Ramos (cell line): ENCODE data around the gene USP5.

Experiments
- in situ Hi-C: fragments of 300-500 bp; cut with MboI; formaldehyde crosslinking; loops from one replicate; pipeline ENCODE4 v1.14.3; 2022; ENCODE audit warnings: low sequenced_read_pairs; ENCODE audit not compliant: unreplicated experiment

USP5 gene

DNA sequence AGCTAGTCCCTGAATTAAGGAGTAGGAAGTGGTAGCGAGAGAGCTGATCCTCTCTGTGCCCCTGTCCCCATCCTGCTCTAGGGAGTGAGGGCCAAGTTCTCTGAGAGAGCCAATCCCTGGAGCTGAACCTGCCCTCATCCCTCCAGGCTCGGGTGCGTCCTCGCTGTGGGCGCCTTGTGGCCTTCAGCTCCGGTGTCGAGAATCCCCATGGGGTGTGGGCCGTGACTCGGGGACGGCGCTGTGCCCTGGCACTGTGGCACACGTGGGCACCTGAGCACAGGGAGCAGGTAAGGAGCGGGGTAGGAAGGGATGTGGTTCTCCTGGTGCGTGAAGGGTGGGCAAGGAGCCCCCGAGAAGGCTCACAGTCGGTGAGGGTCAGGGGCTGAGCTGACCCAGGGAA is 13.1 kb upstream of the USP5 start:
- in situ Hi-C loops, result loop anchor here (10.0 kb wide), 1 partner anchor 214 kb away; no protein-coding TSS in a partner anchor

GRCh38 chr12:6839482-6840201 is 12.3 kb upstream of the USP5 start:
- in situ Hi-C loops, result loop anchor here (10.0 kb wide), 1 partner anchor 215 kb away; no protein-coding TSS in a partner anchor

- in situ Hi-C loops, result no loop called here
Observed at GRCh38 chr12:6840330-6840729, 11.6 kb upstream of the USP5 start.

DNA sequence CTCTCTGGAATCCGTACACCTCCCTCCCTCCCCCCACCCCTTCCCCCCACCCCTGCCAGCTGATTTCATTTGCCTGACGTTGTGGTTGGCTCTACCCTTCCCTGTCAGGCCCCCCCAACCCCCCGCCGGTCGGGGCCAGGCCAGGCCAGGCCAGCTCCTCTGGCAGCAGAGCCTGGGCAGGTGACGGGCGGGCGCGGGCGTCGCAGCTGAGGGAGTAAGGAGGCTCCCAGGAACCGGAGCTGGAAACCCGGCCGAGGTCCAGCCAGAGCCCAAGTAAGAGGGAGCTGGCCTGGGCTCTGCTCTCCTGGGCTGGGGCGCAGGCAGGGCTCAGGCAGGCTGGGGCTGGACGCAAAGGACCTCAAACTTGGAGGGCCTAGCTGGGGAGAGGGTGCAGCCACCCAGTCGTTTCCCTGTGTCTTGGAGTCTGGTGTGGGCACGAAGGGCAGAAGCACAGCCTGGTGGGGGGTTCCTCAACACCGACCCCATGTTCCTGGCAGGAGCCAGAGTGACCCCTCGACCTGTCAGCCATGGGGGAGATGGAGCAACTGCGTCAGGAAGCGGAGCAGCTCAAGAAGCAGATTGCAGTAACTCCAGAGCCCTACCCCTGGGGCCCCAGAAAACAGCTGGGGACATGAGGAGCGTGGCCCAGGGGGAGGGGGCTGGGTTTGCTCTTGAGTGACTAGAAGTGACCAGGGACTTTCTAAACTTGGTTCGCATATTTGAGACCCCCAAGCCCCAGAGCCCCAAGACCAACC is 11.0 kb upstream of the USP5 start, which contains the start of gene GNB3:
TSS of gene GNB3 (plus strand) at position 165 of the 755 bp plus-strand sequence. CDS start at position 528, 363 bp downstream.
- in situ Hi-C loops, result no loop called here

- in situ Hi-C loops, result no loop called here
Observed at GRCh38 chr12:6842075-6842474, 9.9 kb upstream of the USP5 start.

DNA sequence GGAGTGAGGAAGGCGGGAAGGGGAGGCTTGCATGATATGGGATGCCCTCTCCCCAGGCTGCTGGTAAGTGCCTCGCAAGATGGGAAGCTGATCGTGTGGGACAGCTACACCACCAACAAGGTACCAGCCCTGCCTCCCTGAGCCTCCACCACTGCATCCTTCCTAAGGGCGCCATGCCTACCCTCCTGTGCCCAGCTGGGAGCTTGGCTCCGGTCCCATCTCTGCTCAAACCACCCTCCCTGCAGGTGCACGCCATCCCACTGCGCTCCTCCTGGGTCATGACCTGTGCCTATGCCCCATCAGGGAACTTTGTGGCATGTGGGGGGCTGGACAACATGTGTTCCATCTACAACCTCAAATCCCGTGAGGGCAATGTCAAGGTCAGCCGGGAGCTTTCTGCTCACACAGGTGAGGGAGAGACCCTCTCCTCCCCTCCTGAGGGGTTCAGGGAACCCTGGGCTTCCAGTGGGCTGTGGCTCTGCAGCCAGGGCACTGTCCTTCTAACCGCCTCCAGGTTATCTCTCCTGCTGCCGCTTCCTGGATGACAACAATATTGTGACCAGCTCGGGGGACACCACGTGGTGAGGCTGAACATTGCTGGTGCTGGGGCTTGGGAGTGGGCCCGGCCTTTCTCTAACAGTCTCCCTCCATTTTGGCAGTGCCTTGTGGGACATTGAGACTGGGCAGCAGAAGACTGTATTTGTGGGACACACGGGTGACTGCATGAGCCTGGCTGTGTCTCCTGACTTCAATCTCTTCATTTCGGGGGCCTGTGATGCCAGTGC is 8.6 kb upstream of the USP5 start:
- in situ Hi-C loops, result no loop called here

GRCh38 chr12:6845395-6845794 is 6.6 kb upstream of the USP5 start:
- in situ Hi-C loops, result no loop called here

DNA sequence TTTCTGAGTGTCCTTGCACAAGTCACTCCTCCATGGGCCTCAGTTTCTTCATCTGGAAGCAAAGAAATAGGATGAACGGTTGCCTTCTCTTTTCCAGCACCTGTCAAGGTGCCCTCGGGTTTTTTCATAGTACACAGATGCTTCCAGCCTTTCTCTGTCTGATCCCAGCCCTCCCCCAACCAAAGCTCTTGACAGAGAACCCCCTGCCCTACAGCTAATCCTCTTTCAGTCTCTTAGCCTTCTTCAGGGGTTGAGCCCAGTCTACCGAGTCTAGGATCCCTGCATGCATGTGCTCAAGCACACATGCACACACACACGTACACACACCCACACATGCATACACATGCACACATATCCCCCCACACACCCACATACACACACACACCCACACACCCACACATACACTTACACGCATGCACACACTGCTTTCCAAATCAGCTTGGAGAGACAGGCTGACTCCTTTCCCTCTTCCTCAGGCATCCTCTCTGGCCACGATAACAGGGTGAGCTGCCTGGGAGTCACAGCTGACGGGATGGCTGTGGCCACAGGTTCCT is 5.6 kb upstream of the USP5 start:
- in situ Hi-C loops, result no loop called here

- in situ Hi-C loops, result no loop called here
Observed at GRCh38 chr12:6847676-6848075, 4.3 kb upstream of the USP5 start.

DNA sequence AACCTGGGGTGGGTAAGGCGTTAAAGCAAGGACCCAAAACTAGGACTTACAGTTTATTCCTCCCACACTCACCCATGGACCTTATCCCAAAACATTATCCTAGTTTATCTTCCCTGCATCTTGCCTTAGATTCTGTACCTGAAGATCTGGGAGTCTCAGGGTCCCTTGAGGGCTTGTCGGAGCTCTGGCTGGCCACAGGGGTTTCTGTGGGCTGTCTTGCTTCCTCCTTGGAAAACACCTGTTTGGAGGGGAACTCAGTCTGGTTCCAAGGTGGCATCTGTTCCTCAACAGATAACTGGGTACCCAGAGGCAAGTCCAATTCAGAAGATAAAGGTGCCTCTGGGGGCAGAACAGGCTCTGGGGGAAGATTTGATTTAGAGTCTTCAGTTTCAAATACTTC is 2.5 kb upstream of the USP5 start:
- in situ Hi-C loops, result no loop called here

DNA sequence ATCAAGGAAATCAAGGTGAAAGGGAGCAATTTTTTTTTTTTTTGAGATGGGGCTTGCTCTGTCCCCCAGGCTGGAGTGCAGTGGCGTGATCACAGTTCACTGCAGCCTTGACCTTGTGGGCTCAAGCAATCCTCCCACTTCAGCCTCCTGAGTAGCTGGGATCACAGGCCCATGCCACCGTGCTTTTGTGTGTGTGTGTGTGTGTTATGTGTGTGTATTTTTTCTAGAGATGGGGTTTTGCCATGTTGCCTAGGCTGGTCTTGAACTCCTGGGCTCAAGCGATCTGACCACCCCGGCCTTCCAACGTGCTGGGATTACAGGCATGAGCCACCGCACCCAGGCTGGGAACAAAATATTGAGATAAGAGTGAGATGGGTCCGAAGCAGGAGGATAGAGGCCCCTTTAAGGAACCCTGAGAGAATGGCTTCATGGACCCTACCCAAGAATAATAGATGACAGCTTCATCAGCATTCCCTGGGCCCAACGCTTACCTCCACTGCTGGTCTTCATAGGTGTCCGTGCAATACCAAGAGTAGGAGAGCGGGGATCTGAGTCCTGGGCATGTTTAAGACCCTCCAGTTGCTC is 1.9 kb upstream of the USP5 start:
- in situ Hi-C loops, result no loop called here

- in situ Hi-C loops, result no loop called here
Observed at GRCh38 chr12:6850796-6851152, 1.2 kb upstream of the USP5 start.

GRCh38 chr12:6851153-6851920 is 613 bp upstream of the USP5 start, which contains the start of gene CDCA3:
CDCA3 (minus strand) TSS chr12:6851286; CDS start chr12:6850952, 334 bp downstream.
- in situ Hi-C loops, result no loop called here

- in situ Hi-C loops, result no loop called here
Observed at GRCh38 chr12:6852651-6853354, 853 bp downstream of the USP5 start.

DNA sequence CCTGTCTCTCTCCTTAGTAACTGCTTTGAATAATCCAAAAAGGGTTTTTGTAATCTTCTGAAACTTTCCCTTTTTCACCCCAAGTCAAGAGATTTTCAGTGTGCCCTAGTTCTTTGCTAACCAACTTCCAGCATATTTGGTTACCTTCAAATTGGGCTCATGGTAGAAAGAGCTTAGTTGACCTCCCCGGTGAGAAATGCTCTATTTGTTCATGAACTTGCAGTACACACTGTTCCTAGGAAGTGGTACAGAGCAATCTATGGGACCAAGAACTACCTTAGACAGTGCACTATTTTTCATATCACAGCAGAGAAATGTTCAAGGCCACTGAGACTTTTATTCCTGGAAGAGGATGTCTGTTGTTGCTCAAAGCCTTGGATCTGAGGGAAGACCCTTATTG is 1.7 kb downstream of the USP5 start:
- in situ Hi-C loops, result no loop called here

GRCh38 chr12:6854036-6854435 is 2.1 kb downstream of the USP5 start:
- in situ Hi-C loops, result no loop called here

- in situ Hi-C loops, result no loop called here
Observed at GRCh38 chr12:6855322-6855721, 3.4 kb downstream of the USP5 start.

DNA sequence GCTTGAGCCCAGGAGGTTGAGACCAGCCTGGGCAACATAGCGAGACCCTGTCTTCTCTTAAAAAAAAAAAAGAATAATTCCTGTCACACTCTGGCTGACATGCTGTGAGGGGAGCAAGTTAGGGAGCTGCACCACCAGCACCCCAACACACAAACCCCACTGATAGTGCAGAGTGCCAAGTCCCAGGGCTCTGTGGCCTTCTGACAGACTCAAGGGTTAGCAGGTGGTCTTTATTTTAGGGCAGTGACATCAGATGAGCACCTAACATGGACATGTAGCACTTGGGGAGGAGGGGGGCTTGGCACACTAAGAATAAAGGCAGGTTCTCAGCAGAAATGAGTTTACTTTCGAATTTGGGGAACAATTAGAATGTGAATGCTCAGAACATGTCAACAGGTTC is 6.8 kb downstream of the USP5 start:
- in situ Hi-C loops, result no loop called here

- in situ Hi-C loops, result no loop called here
Observed at GRCh38 chr12:6860116-6860515, 8.2 kb downstream of the USP5 start.
